Ishikawa (cell line): ENCODE results near the gene LTA.

Source experiments
- EGR1 ChIP-seq: IDR thresholded peaks from 2 replicates; pipeline ENCODE4 v1.6.1; 2012
- EP300 ChIP-seq: IDR thresholded peaks from 2 replicates; pipeline ENCODE4 v1.6.1; 2012; ENCODE audit warnings: borderline replicate concordance
- FOXM1 ChIP-seq: IDR thresholded peaks from 2 replicates; pipeline ENCODE4 v1.6.1; 2012; ENCODE audit warnings: low read depth, borderline replicate concordance
- NFIC ChIP-seq: IDR thresholded peaks from 2 replicates; pipeline ENCODE4 v1.6.1; 2012
- RAD21 ChIP-seq: IDR thresholded peaks from 2 replicates; pipeline ENCODE4 v1.6.1; 2012; ENCODE audit warnings: low read depth
- TCF12 ChIP-seq: IDR thresholded peaks from 2 replicates; pipeline ENCODE4 v1.6.1; 2012; ENCODE audit warnings: low read depth
- TF ChIP-seq, protein P1 (sequence below): IDR thresholded peaks from 2 replicates; pipeline ENCODE4 v1.6.1; 2012; ENCODE audit warnings: low read depth, mild to moderate bottlenecking
- TF ChIP-seq, protein P2 (sequence below): IDR thresholded peaks from 2 replicates; pipeline ENCODE4 v1.6.1; 2012
- TF ChIP-seq, protein P3 (sequence below): IDR thresholded peaks from 2 replicates; pipeline ENCODE4 v1.6.1; 2012

DNA sequence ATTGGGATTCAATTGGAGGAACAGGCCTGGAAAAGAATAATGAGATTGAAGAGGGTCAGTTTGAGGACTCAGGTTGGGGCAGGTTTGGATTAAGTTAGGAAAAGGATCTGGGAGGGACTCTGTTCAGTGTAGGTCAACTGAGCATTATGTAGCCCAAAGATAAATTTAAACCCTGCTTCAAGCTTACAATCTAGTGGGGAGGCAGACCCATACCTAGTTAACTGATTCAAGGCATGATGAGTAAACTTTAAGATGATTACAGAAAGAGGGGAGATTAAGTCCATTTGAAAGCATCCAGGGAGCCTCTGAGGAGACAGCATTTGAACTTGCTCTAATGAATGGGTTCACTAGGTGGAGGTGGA, 11.4 kb upstream of the LTA start:
- TF ChIP-seq RAD21 (no peak), TCF12 (no peak), EGR1 (no peak), EP300 (no peak), NFIC (no peak), FOXM1 (no peak)
- TF ChIP-seq, protein P1, sequence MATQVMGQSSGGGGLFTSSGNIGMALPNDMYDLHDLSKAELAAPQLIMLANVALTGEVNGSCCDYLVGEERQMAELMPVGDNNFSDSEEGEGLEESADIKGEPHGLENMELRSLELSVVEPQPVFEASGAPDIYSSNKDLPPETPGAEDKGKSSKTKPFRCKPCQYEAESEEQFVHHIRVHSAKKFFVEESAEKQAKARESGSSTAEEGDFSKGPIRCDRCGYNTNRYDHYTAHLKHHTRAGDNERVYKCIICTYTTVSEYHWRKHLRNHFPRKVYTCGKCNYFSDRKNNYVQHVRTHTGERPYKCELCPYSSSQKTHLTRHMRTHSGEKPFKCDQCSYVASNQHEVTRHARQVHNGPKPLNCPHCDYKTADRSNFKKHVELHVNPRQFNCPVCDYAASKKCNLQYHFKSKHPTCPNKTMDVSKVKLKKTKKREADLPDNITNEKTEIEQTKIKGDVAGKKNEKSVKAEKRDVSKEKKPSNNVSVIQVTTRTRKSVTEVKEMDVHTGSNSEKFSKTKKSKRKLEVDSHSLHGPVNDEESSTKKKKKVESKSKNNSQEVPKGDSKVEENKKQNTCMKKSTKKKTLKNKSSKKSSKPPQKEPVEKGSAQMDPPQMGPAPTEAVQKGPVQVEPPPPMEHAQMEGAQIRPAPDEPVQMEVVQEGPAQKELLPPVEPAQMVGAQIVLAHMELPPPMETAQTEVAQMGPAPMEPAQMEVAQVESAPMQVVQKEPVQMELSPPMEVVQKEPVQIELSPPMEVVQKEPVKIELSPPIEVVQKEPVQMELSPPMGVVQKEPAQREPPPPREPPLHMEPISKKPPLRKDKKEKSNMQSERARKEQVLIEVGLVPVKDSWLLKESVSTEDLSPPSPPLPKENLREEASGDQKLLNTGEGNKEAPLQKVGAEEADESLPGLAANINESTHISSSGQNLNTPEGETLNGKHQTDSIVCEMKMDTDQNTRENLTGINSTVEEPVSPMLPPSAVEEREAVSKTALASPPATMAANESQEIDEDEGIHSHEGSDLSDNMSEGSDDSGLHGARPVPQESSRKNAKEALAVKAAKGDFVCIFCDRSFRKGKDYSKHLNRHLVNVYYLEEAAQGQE, result no peak
- TF ChIP-seq, protein P2, sequence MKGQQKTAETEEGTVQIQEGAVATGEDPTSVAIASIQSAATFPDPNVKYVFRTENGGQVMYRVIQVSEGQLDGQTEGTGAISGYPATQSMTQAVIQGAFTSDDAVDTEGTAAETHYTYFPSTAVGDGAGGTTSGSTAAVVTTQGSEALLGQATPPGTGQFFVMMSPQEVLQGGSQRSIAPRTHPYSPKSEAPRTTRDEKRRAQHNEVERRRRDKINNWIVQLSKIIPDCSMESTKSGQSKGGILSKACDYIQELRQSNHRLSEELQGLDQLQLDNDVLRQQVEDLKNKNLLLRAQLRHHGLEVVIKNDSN, result no peak
- TF ChIP-seq, protein P3, sequence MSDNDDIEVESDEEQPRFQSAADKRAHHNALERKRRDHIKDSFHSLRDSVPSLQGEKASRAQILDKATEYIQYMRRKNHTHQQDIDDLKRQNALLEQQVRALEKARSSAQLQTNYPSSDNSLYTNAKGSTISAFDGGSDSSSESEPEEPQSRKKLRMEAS, result no peak
